OCI-LY1 (cell line): ENCODE measurements around the gene ZP1.

Experiments used
- H2AFZ ChIP-seq: fragments of 200-600 bp; sonication (generic), shearing (Covaris generic); 2 replicates; pipeline ENCODE4 v1.6.0; 2014; ENCODE audit warnings: antibody characterized with exemption, mild to moderate bottlenecking, low read length
- H3F3A ChIP-seq: fragments of 200-600 bp; sonication (generic), shearing (Covaris generic); 2 replicates; pipeline ENCODE4 v1.6.0; 2014; ENCODE audit warnings: mild to moderate bottlenecking, antibody characterized with exemption, low read length, moderate library complexity; ENCODE audit not compliant: insufficient read depth
- H3K27ac ChIP-seq: fragments of 200-600 bp; sonication (generic); 2 replicates; pipeline ENCODE4 v1.5.1; 2014; ENCODE audit warnings: low read length, mixed run types, mild to moderate bottlenecking, low read depth; ENCODE audit not compliant: poor library complexity, severe bottlenecking
- H3K27me3 ChIP-seq: fragments of 200-600 bp; sonication (generic); 2 replicates; pipeline ENCODE4 v1.6.0; 2014; ENCODE audit warnings: antibody characterized with exemption, mild to moderate bottlenecking, low read length, moderate library complexity; ENCODE audit not compliant: insufficient read depth
- H3K36me3 ChIP-seq: fragments of 200-600 bp; sonication (generic); 2 replicates; pipeline ENCODE4 v1.6.1; 2014; ENCODE audit warnings: mild to moderate bottlenecking, antibody characterized with exemption, low read length, moderate library complexity, mixed read lengths; ENCODE audit not compliant: insufficient read depth
- H3K4me1 ChIP-seq: fragments of 200-600 bp; sonication (generic); 2 replicates; pipeline ENCODE4 v1.5.1; 2014; ENCODE audit warnings: mild to moderate bottlenecking, low read length, moderate library complexity; ENCODE audit not compliant: insufficient read depth, severe bottlenecking
- H3K4me2 ChIP-seq: fragments of 200-600 bp; sonication (generic), shearing (Covaris generic); 2 replicates; pipeline ENCODE4 v1.6.1; 2014; ENCODE audit warnings: low read length
- H3K4me3 ChIP-seq: fragments of 200-600 bp; sonication (generic); 2 replicates; pipeline ENCODE4 v1.5.1; 2014; ENCODE audit warnings: low read length, low read depth, mild to moderate bottlenecking, mixed read lengths; ENCODE audit not compliant: poor library complexity, severe bottlenecking
- H3K79me2 ChIP-seq: fragments of 200-600 bp; shearing (Covaris generic); 2 replicates; pipeline ENCODE4 v1.6.1; 2016; ENCODE audit warnings: mixed run types, low read length, mixed read lengths; ENCODE audit not compliant: insufficient read depth
- H3K9ac ChIP-seq: fragments of 200-600 bp; sonication (generic), shearing (Covaris generic); 2 replicates; pipeline ENCODE4 v1.6.1; 2014; ENCODE audit warnings: mild to moderate bottlenecking, low read length, mixed read lengths
- H3K9me2 ChIP-seq: fragments of 200-600 bp; sonication (generic), shearing (Covaris generic); 2 replicates; pipeline ENCODE4 v1.6.1; 2014; ENCODE audit warnings: low read depth, mild to moderate bottlenecking, low read length, mixed read lengths
- H3K9me3 ChIP-seq: fragments of 200-600 bp; shearing (Covaris generic); 2 replicates; pipeline ENCODE4 v1.6.1; 2014; ENCODE audit warnings: low read length, mixed read lengths
- H4K20me1 ChIP-seq: fragments of 200-600 bp; sonication (generic), shearing (Covaris generic); 2 replicates; pipeline ENCODE4 v1.6.0; 2016; ENCODE audit warnings: mild to moderate bottlenecking, low read length; ENCODE audit not compliant: insufficient read depth
- CTCF ChIP-seq: fragments of 200-600 bp; sonication (generic), shearing (Covaris generic); IDR thresholded peaks from 2 replicates; pipeline ENCODE4 v1.5.1; 2017; ENCODE audit warnings: mild to moderate bottlenecking, antibody characterized with exemption, low read length, moderate library complexity, mixed read lengths
- EZH2 ChIP-seq: fragments of 200-600 bp; sonication (generic), shearing (Covaris generic); IDR thresholded peaks from 2 replicates; pipeline ENCODE4 v1.8.0; 2017; ENCODE audit warnings: borderline replicate concordance, mixed run types, mild to moderate bottlenecking, antibody characterized with exemption, low read length, moderate library complexity, mixed read lengths

ZP1 gene

GRCh38 chr11:60854847-60855725, 12.3 kb upstream of the ZP1 start:
- Histone ChIP-seq H3K4me3 (no peak overlapping the region), H3K9ac (no peak overlapping the region)
- TF ChIP-seq EZH2: no peak
- no peak for TF ChIP-seq CTCF

GRCh38 chr11:60855726-60856633, 11.4 kb upstream of the ZP1 start, which contains the start of gene PTGDR2:
Gene PTGDR2 (minus strand): TSS chr11:60855950. CDS start chr11:60853722, 2,228 bp downstream.
- Histone ChIP-seq H3K36me3 (peaks cover 11% of the 10 kb centered on the region), H3K9me3 (no peaks in the 10 kb centered on the region), H3K4me2 (no peak within 1 kb of the TSS), H3K9ac (no peak within 1 kb of the TSS), H3F3A (no peaks in the 10 kb centered on the region), H3K9me2 (no peaks in the 10 kb centered on the region), H3K4me3 (no peak within 1 kb of the TSS), H3K27ac (no peak within 1 kb of the TSS), H3K27me3 (no peaks in the 10 kb centered on the region), H2AFZ (no peak within 1 kb of the TSS), H3K79me2 (no peaks in the 10 kb centered on the region), H3K4me1 (peaks cover 4% of the 10 kb centered on the region), H4K20me1 (no peaks in the 10 kb centered on the region)
- no peak for TF ChIP-seq CTCF
- TF ChIP-seq EZH2: no peak

More at GRCh38 chr11:60854847-60855725, 12.3 kb upstream of the ZP1 start:
- peaks cover 4% of the 10 kb centered on the region for H3K4me1 ChIP-seq
- peaks cover 20% of the 10 kb centered on the region for H3K36me3 ChIP-seq
- H3K9me2 ChIP-seq: no peaks in the 10 kb centered on the region
- H3F3A ChIP-seq: no peaks in the 10 kb centered on the region
- no peaks in the 10 kb centered on the region for H3K27me3 ChIP-seq
- no peaks in the 10 kb centered on the region for H4K20me1 ChIP-seq
- H2AFZ ChIP-seq: no peak overlapping the region
- H3K4me2 ChIP-seq: no peak overlapping the region
- no peak overlapping the region for H3K27ac ChIP-seq
- H3K79me2 ChIP-seq: no peaks in the 10 kb centered on the region
- H3K9me3 ChIP-seq: no peaks in the 10 kb centered on the region

- TF ChIP-seq CTCF: no peak
- TF ChIP-seq EZH2: no peak
- no peak overlapping the region for H3K4me2 ChIP-seq
- H2AFZ ChIP-seq: no peak overlapping the region
- H3F3A ChIP-seq: no peaks in the 10 kb centered on the region
- no peaks in the 10 kb centered on the region for H4K20me1 ChIP-seq
- H3K9me2 ChIP-seq: no peaks in the 10 kb centered on the region
- H3K9me3 ChIP-seq: no peaks in the 10 kb centered on the region
- H3K27me3 ChIP-seq: peaks cover 4% of the 10 kb centered on the region; the same call in 1 of the 2 replicates
- H3K4me3 ChIP-seq: no peak overlapping the region
- no peak overlapping the region for H3K9ac ChIP-seq
- H3K79me2 ChIP-seq: no peaks in the 10 kb centered on the region
- H3K27ac ChIP-seq: no peak overlapping the region
- peaks cover 1% of the 10 kb centered on the region; the same call in 1 of the 2 replicates for H3K36me3 ChIP-seq
- H3K4me1 ChIP-seq: peaks cover 4% of the 10 kb centered on the region
Observed at GRCh38 chr11:60857378-60858232, 9.7 kb upstream of the ZP1 start.
